ENCODE results near the gene AP3S2.

Gene AP3S2

DNA sequence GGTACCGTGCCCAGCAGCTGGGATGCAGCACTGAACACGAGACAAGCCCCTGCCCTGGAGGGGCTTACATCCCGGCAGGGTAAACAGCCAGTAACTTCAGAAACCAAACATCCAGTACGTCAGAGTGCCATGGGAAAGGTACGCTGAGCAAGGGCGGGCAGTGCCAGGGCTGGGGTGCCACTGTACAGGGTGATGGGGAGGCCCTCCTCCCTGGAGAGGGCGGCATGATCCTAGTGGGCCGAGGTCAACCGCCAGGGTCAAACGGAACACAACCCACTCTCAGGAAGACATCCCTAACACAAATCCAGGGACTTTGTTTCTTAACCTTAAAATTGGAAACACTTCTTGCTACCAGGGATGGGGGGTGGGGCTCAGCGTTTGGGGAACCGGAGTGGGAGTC is 63.2 kb downstream of the AP3S2 start:
- DNase-seq = no peak

- DNase-seq = no peak
Measured at GRCh38 chr15:89829616-89830440, 64.0 kb downstream of the AP3S2 start.

- DNase-seq = no peak
Measured at GRCh38 chr15:89829161-89829560, 64.6 kb downstream of the AP3S2 start.

- DNase-seq = no peak
Measured at GRCh38 chr15:89828281-89829145, 65.3 kb downstream of the AP3S2 start.

DNA sequence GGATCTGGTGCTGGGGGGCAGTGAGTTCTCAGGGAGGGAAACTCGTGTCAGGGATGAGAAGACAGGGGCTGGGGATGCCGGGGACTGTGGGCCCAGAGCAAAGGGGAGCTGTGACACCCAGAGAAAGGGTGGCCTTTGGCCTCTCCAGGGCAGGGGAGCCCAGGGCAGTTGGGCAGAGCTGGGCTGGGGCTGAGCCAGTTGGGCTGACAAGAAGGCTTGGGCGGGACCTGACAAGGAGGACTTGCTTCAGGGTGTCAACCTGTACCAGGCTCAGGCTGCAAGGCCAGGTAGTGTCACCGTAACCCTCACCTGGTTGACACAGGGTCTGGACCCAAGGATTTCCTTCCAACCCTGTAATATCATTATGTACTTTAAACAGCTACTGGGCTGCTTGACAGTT is 66.0 kb downstream of the AP3S2 start:
- no peak for DNase-seq

DNA sequence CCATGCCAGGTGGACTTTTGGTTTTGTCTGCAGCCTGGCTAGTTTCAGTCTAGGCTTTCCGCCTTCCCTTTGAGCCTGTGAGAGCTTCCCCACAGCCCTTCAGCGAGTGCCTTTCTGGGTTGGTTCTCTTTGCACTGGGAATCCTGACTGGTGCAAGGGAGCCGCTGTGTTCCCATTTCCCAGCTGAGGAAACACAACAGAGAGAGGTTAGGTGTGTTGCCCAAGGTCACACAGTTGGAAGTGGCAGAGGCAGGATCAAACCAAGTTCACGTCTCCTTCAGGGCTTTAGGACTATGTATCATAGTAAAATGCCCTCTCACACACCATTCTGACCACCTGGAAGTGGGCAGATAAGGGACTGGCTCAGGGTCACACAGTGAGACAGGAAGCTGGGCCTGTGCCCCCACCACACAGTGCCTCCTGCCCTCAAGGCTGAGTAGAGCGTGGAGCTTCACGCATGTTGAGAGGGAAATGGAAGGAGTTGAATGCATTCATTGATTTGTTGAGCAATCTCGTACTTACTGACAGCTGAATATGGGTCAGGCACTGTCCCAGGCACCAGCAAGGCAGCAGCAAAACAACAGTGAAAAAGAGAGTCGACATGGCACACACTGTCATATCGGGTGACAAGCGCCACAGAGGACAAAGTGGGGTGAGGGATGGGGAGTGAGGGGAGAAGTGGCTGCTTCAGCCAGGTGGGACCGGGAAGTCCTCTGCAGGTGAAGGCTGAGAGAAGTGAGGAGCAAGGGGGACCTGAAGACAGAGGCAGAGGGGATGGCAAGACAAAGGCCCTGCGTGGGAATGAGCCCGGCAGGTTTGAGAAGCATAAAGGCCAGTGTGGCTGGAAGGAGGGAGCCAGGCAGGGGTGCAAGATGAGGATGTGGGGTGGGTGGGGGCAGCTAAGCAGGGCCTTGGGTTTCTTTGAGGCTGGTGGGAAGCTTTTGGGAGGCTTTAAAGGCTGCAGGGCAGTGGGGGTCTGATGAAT is 66.8 kb downstream of the AP3S2 start:
- DNase-seq = no peak

GRCh38 chr15:89825271-89825940 is 68.4 kb downstream of the AP3S2 start:
- no peak for DNase-seq

- DNase-seq = no peak
Measured at GRCh38 chr15:89824607-89824867, 69.3 kb downstream of the AP3S2 start.

GRCh38 chr15:89823836-89824606 is 69.8 kb downstream of the AP3S2 start:
- no peak for DNase-seq

GRCh38 chr15:89822951-89823711 is 70.7 kb downstream of the AP3S2 start:
- DNase-seq = no peak

GRCh38 chr15:89822611-89822950 is 71.2 kb downstream of the AP3S2 start:
- no peak for DNase-seq

DNA sequence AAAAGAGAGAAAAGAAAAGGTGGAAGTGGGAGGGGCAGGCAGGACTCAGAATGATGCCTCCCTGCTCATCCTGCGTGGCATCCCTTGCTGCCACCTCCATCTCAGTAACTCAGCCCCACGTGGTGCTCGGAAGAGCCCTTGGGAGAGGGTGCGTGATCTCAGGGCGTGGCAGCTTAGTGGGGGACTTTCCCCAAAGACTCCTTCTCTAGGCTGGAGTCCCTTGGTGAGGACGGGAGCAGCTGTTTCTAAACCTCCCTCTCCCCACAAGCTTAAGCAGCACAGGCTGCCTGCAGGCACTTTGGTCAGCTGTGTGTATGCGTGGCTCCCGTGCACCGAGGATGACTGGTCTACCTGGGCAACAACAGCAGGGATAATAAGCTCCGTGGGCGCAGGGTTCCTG is 71.8 kb downstream of the AP3S2 start:
- DNase-seq = no peak

GRCh38 chr15:89820666-89821611 is 72.9 kb downstream of the AP3S2 start:
- no peak for DNase-seq

DNA sequence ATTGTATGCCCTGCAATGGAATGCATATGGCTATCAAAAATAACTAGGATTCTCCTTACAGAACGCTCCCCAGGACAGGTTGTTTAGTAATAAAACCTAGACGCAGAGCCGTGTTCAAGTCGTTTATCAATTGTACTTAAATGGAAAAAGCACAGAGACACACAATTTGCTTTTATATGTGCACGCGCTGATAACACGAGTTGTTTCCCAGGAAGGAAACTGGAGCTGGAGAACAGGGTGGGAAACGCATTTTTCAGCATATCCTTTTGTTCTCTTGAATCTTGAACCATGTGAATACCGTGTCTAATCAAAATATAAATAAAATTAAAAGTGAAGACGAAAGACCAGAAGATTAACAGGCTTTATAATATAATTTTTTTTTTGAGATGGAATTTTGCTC is 75.5 kb downstream of the AP3S2 start:
- DNase-seq = no peak

- DNase-seq = no peak
Measured at GRCh38 chr15:89817701-89818280, 76.0 kb downstream of the AP3S2 start.

GRCh38 chr15:89815769-89816168 is 78.0 kb downstream of the AP3S2 start:
- no peak for DNase-seq

DNA sequence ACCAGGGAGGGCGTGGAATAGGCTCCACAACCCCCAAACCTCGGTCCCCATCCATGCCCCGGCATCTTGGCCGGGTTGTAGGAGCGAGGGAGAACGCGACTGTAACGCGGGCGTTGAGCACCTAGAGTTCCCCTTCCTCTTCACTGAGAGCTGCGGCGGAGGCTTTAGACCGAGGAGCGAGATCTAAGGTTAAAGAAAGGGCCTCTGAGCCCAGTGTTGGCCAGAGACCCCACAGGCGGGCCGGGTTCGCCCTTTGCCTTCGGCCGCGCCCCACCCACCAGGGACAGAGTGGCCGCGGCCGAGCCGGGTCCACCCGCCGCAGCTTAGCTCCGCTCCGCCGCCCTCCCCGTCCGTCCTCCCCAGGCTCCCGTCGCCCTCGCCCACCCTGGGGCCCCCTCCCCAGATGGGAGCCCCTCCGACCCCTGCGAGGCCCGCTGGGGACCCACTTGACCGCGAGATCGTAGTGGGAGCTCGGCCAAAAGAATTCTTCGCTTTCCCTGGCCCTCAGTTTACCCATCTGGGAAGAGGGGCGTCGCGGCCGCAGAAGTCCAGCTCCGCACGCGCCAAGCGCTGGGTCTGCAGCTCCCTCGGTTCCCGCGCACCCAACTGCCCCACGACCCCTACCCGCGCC is 79.6 kb downstream of the AP3S2 start:
- DNase-seq = no peak

DNA sequence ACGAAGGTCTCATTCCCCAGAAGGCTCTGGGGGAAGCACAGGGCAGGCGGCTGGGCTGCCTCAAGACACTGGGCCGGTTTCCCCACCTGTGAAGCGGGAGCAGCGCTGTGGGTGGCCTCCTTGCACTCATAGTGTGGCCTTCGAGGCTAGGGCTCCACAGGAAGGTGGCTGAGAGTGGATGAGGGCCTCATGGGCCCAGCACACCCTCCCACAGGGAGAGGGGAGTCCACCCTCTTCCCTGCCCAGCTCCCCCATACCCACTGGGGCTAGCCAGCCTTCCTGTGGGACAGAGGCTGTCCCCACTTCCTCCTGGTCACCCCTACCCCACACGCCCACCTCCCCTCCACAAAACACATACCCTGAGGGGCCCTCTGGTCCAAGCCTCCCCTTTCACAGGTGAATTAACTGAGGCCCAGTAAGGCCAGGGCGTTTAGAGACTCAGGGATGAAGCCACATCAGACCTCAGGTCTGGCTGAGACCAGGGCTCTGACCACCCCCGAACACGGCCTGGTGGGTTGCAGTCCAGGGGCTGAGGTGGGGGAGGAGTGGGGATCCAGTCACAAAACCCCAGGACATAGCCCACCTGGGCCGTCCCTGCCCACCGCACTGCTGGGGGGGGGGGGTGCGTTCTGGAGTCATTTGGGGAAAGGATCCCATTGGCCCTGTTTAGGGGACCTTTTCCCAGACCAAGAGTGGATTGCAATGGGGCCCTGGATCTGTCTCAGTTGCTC is 80.2 kb downstream of the AP3S2 start:
- no peak for DNase-seq

Data from stimulated activated CD8-positive, alpha-beta memory T cell treated with anti-CD3 and anti-CD28 coated beads, Interleukin-4, amount 100 ng/mL, for 48 hours (primary cell).